Osteoblast (primary cell): ENCODE results near the gene SHC1. TPM values are rescaled to one million over a fixed set of nuclear protein-coding genes. Genes with fewer than 3 reads are reported as not detected.
"Not testable (repeated sequence)": the region's sequence is repeated elsewhere in the genome, so short reads cannot be mapped to it uniquely, and the experiment has no call there.

ENCODE experiments used
- DNase-seq: peaks from one replicate; pipeline ENCODE4 v3.0.0; 2011; ENCODE audit warnings: low spot score, mixed read lengths; ENCODE audit not compliant: insufficient read length; ENCODE audit errors: missing footprints
- H2AFZ ChIP-seq: 2 replicates; pipeline ENCODE4 v1.6.0; 2011; ENCODE audit warnings: mild to moderate bottlenecking, low read length
- H3K27ac ChIP-seq: 2 replicates; pipeline ENCODE4 v1.5.1; 2011; ENCODE audit warnings: mild to moderate bottlenecking, low read depth, low read length, moderate library complexity
- H3K27me3 ChIP-seq: 2 replicates; pipeline ENCODE4 v1.6.0; 2012; ENCODE audit warnings: mild to moderate bottlenecking, control low read depth, inconsistent platforms, low read length, moderate library complexity; ENCODE audit not compliant: insufficient read depth
- H3K36me3 ChIP-seq: 2 replicates; pipeline ENCODE4 v1.5.1; 2011; ENCODE audit warnings: mild to moderate bottlenecking, low read length, control low read depth, moderate library complexity; ENCODE audit not compliant: insufficient read depth
- H3K4me1 ChIP-seq: 2 replicates; pipeline ENCODE4 v1.5.1; 2011; ENCODE audit warnings: mild to moderate bottlenecking, low read length, control low read depth, moderate library complexity; ENCODE audit not compliant: insufficient read depth
- H3K4me2 ChIP-seq: 2 replicates; pipeline ENCODE4 v1.6.0; 2011; ENCODE audit warnings: mild to moderate bottlenecking, low read length; ENCODE audit not compliant: insufficient read depth
- H3K4me3 ChIP-seq: fragments of 200-600 bp; sonication (generic); 3 replicates; pipeline ENCODE4 v1.5.1; 2012; ENCODE audit warnings: mild to moderate bottlenecking, low read length, inconsistent platforms; ENCODE audit not compliant: insufficient read depth
- H3K79me2 ChIP-seq: 2 replicates; pipeline ENCODE4 v1.6.0; 2012; ENCODE audit warnings: mild to moderate bottlenecking, low read length, control low read depth, inconsistent platforms; ENCODE audit not compliant: insufficient read depth
- H3K9me3 ChIP-seq: 2 replicates; pipeline ENCODE4 v1.5.1; 2011; ENCODE audit warnings: low read depth, low read length, control low read depth
- H4K20me1 ChIP-seq: 2 replicates; pipeline ENCODE4 v1.6.0; 2012; ENCODE audit warnings: mild to moderate bottlenecking, low read length, control low read depth; ENCODE audit not compliant: insufficient read depth
- total RNA-seq: library from RNA; depleted of rRNA; stranded (reverse); fragments of >200 nt; gene quantifications from 2 replicates; pipeline ENCODE4 v1.2.3, GENCODE V29; 2012
- TF ChIP-seq, protein P1 (sequence below): IDR thresholded peaks from 2 replicates; pipeline ENCODE4 v1.5.1; 2011; ENCODE audit warnings: mild to moderate bottlenecking, low read depth, low read length, moderate library complexity; ENCODE audit errors: extremely low read depth

SHC1 gene
- total RNA-seq, 1 donor: 230 TPM

DNA sequence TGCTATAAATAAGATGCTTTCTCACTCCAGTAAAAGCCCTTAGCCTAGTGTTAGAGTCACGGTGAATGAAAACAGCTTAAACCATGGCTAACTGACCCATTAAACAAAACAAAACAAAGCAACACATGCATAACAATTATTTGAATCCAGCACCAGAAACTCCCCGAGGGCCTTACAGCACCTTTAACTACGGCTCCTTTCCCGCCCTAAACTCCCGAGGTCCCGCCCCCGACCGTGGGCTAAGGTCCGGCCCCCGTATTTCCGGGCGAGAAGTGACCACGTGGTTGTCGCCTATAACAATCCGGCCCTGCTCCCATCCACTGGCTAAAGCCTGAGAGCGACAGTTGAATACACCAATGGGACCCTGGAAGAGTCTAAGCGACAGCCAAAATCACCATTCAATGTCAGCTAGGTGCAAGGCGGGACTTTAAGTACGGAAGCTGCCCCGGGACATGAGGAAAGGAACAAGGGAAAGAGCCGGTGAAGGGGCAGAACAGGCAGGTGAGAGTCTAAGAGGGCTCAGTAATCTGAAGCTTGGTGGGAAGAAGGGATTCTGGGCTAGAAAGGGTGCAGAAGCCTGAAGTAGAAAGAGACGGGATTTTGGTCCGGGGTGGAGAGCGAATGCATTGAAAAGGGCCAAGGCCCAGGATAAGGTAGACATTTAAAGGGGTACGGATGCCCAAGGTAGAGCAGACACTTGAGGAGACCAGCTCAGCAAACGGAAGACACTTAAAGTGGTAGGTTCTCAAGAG, 12.5 kb upstream of the SHC1 start, which contains the start of gene FLAD1:
TSS of gene FLAD1 (plus strand) at position 448 of the 752 bp plus-strand sequence. CDS start 351 bp downstream, outside the sequence.
- Histone ChIP-seq H3K27ac (peak within 1 kb of the TSS; percentile 72), H3K79me2 (peaks cover 42% of the 10 kb centered on the region), H4K20me1 (no peaks in the 10 kb centered on the region), H3K9me3 (no peaks in the 10 kb centered on the region), H3K36me3 (peaks cover 16% of the 10 kb centered on the region), H3K4me3 (peak within 1 kb of the TSS; percentile 89), H3K27me3 (no peaks in the 10 kb centered on the region), H3K4me2 (peak within 1 kb of the TSS; percentile 97), H3K4me1 (peaks cover 16% of the 10 kb centered on the region), H2AFZ (peak within 1 kb of the TSS; percentile 90)
- peak; percentile 99 for DNase-seq
- TF ChIP-seq, protein P1, sequence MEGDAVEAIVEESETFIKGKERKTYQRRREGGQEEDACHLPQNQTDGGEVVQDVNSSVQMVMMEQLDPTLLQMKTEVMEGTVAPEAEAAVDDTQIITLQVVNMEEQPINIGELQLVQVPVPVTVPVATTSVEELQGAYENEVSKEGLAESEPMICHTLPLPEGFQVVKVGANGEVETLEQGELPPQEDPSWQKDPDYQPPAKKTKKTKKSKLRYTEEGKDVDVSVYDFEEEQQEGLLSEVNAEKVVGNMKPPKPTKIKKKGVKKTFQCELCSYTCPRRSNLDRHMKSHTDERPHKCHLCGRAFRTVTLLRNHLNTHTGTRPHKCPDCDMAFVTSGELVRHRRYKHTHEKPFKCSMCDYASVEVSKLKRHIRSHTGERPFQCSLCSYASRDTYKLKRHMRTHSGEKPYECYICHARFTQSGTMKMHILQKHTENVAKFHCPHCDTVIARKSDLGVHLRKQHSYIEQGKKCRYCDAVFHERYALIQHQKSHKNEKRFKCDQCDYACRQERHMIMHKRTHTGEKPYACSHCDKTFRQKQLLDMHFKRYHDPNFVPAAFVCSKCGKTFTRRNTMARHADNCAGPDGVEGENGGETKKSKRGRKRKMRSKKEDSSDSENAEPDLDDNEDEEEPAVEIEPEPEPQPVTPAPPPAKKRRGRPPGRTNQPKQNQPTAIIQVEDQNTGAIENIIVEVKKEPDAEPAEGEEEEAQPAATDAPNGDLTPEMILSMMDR: no peak

DNA sequence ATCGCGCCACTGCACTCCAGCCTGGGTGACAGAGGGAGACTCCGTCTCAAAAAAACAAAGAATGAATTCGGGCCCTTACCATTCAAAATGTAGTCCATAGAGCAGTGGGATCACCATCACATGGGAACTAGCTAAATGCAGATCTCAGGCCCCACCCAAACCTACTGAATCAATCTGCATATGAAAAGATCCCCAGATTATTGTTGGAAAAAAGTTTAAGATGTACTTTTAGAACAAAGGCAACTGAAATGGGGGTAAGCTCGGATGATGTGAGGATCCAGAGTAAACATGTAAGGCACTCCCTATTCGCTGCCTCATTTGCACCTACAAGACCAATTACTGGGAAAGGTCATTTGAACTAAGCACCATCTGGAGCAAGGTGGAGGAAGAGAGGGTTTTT, 11.8 kb upstream of the SHC1 start:
- H3K4me1 ChIP-seq: peaks cover 16% of the 10 kb centered on the region
- H3K4me2 ChIP-seq: peak overlapping the region; percentile 97
- no peak for DNase-seq
- peak overlapping the region; percentile 27 for H3K27ac ChIP-seq
- H3K36me3 ChIP-seq: peaks cover 13% of the 10 kb centered on the region
- H3K9me3 ChIP-seq: no peaks in the 10 kb centered on the region
- H2AFZ ChIP-seq: peak overlapping the region; percentile 69
- peaks cover 44% of the 10 kb centered on the region for H3K79me2 ChIP-seq
- peak overlapping the region; percentile 89 for H3K4me3 ChIP-seq
- H3K27me3 ChIP-seq: no peaks in the 10 kb centered on the region
- TF ChIP-seq, protein P1: no peak
- no peaks in the 10 kb centered on the region for H4K20me1 ChIP-seq

DNA sequence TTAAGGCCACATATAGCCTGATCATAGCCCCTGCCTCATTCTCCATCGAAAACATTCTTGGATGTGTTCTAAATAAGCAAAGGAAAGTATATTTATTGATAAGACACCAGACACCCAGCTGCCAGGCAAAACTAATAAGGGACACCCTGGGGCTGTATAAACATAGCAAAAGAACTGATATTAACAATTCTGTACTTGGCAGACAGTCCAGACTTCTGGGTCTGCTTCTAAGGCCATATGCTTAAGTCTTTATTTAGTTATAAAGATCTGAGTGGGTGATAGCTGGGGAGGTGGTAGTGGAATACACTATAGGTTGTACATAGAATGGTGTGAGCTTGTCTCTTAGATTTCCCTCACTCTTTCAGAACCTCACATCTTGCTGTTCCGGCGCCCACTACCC, 7.8 kb upstream of the SHC1 start:
- H4K20me1 ChIP-seq: no peaks in the 10 kb centered on the region
- H3K9me3 ChIP-seq: no peaks in the 10 kb centered on the region
- H3K4me3 ChIP-seq: no peak overlapping the region
- H3K36me3 ChIP-seq: peaks cover 9% of the 10 kb centered on the region
- H2AFZ ChIP-seq: no peak overlapping the region
- peaks cover 21% of the 10 kb centered on the region for H3K4me1 ChIP-seq
- TF ChIP-seq, protein P1: no peak
- peaks cover 41% of the 10 kb centered on the region for H3K79me2 ChIP-seq
- DNase-seq: no peak
- no peak overlapping the region for H3K4me2 ChIP-seq
- H3K27ac ChIP-seq: no peak overlapping the region
- H3K27me3 ChIP-seq: no peaks in the 10 kb centered on the region

DNA sequence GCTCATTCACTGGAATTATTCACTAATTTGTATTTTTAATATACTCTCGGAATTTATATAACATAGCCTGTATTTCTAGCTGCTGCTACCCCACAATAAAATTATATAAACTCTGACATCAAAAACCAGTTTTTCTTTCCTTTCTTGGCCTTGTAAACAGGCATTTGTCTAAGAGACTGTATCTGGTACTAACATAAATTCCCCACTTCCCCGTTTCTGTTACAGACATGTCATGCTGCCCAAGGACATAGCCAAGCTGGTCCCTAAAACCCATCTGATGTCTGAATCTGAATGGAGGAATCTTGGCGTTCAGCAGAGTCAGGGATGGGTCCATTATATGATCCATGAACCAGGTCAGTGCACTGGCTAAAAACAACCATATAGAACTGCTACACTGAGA, 7.2 kb upstream of the SHC1 start:
- not testable (repeated sequence) for H3K36me3 ChIP-seq, DNase-seq, H3K9me3 ChIP-seq, H3K27ac ChIP-seq, H3K4me2 ChIP-seq, H4K20me1 ChIP-seq, H3K4me3 ChIP-seq, H3K27me3 ChIP-seq
- Histone ChIP-seq H3K79me2 (peaks cover 39% of the 10 kb centered on the region), H2AFZ (peak overlapping the region; percentile 10), H3K4me1 (peaks cover 26% of the 10 kb centered on the region)
